Panc1 (cell line): ENCODE data around the gene NSUN2. TPM values are rescaled to one million over a fixed set of nuclear protein-coding genes. Genes with fewer than 3 reads are reported as not detected.

ENCODE experiments used
- ATAC-seq: fragments of 200-7000 bp; cut with Tn5 transposase; 2 replicates; pipeline ENCODE4 v1.9.1; 2020; ENCODE audit warnings: mild to moderate bottlenecking, moderate library complexity
- BruUV-seq: library from RNA; stranded (reverse); fragments of 400-500 nt; replicated peaks from 2 replicates; lab custom pipeline; 2021; lab: Mats Ljungman, UMichigan
- CTCF ChIA-PET: fragments of 300-600 bp; sonication (Branson Sonifier 250); formaldehyde crosslinking; loops from one replicate; lab custom pipeline; 2022; ENCODE audit warnings: antibody characterized with exemption; lab: Charles Lee
- POLR2A ChIA-PET: fragments of 300-600 bp; sonication (Branson Sonifier 250); formaldehyde crosslinking; loops from one replicate; lab custom pipeline; 2022; ENCODE audit warnings: antibody characterized with exemption; lab: Charles Lee
- DNase-seq: peaks from one replicate; pipeline ENCODE4 v3.0.0-alpha.2; 2010; ENCODE audit warnings: low read depth, low spot score
- H3K27ac ChIP-seq: 2 replicates; pipeline ENCODE4 v1.5.1; 2011; ENCODE audit warnings: mild to moderate bottlenecking, low read length, inconsistent platforms
- H3K27me3 ChIP-seq: fragments of 200-500 bp; sonication (Bioruptor generic); 2 replicates; pipeline ENCODE4 v1.6.0; 2014; ENCODE audit warnings: low read length, inconsistent platforms; ENCODE audit not compliant: control insufficient read depth, insufficient read depth
- H3K36me3 ChIP-seq: fragments of 200-500 bp; sonication (Bioruptor generic); 2 replicates; pipeline ENCODE4 v1.5.1; 2014; ENCODE audit warnings: inconsistent platforms, mild to moderate bottlenecking, low read length, moderate library complexity; ENCODE audit not compliant: control insufficient read depth, insufficient read depth
- H3K4me1 ChIP-seq: 2 replicates; pipeline ENCODE4 v1.5.1; 2011; ENCODE audit warnings: inconsistent platforms, mild to moderate bottlenecking, low read length, moderate library complexity; ENCODE audit not compliant: control insufficient read depth, insufficient read depth
- H3K4me3 ChIP-seq, 2 experiments: 2 replicates each; pipeline ENCODE4 v1.5.1; 2011 to 2012; ENCODE audit warnings: low read depth in 2 of 2, low read length in 2 of 2, mild to moderate bottlenecking in 2 of 2, inconsistent platforms in 1 of 2, moderate library complexity in 1 of 2
- H3K9me3 ChIP-seq: fragments of 200-500 bp; sonication (Bioruptor generic); 2 replicates; pipeline ENCODE4 v1.5.1; 2014; ENCODE audit warnings: low read depth, mild to moderate bottlenecking, inconsistent platforms, low read length, moderate library complexity; ENCODE audit not compliant: control insufficient read depth, insufficient read depth
- POLR2AphosphoS5 ChIP-seq: IDR thresholded peaks from 2 replicates; pipeline ENCODE4 v1.6.1; 2012; ENCODE audit warnings: mild to moderate bottlenecking, low read depth, low read length, moderate library complexity
- REST ChIP-seq, 2 experiments: IDR thresholded peaks; 2 replicates each; pipeline ENCODE4 v1.6.1; 2011 to 2012; ENCODE audit warnings: low read depth in 2 of 2, control low read depth in 1 of 2, low read length in 1 of 2, mild to moderate bottlenecking in 1 of 2, moderate library complexity in 1 of 2; ENCODE audit not compliant: insufficient read depth in 1 of 2
- SIN3A ChIP-seq: IDR thresholded peaks from 2 replicates; pipeline ENCODE4 v1.6.1; 2012; ENCODE audit warnings: low read depth, mild to moderate bottlenecking, low read length, moderate library complexity, borderline replicate concordance; ENCODE audit not compliant: insufficient read depth
- TCF7L2 ChIP-seq: IDR thresholded peaks from 2 replicates; pipeline ENCODE4 v1.6.1; 2011; ENCODE audit warnings: mild to moderate bottlenecking, low read depth, low read length, inconsistent platforms
- in situ Hi-C: cut with HindIII; loops from 2 replicates; pipeline ENCODE4 v1.10.0; 2016; ENCODE audit warnings: low sequenced_read_pairs, low pct_unique_long_range_greater_than_20kb
- intact Hi-C: fragments of 100-400 bp; cut with micrococcal nuclease; formaldehyde crosslinking; loops from one replicate; pipeline ENCODE4 v1.10.0; 2022; ENCODE audit not compliant: unreplicated experiment
- total RNA-seq: library from RNA; stranded (reverse); gene quantifications from one replicate; pipeline ENCODE4 v1.2.1, GENCODE V29; 2021; ENCODE audit not compliant: unreplicated experiment
- TF ChIP-seq, protein P1 (sequence below): fragments of 450-650 bp; IDR thresholded peaks from 2 replicates; pipeline ENCODE4 v1.5.1; 2017; ENCODE audit warnings: mild to moderate bottlenecking

Gene NSUN2
- total RNA-seq, 1 experiment from 2014 or later: 125 TPM

DNA sequence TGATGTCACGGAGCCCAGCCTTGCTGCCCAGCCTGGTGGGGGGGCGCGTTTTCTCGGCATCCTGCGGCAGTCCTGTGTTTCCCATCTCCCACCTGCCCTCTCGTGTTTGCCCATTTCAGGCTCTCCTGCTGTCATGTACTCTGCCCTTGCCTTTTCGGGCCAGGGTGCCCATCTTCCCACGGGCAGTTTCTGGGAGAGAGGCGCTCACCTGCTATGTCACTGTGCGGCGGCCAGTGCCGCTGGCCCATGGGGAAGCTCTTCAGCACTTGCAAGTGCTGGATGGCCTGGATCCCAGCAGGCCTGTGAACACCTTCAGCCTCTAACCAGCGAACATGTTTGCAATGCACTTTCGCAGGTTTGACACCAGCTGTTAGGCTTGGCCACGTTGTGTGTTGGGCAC is 33.9 kb upstream of the NSUN2 start:
- H3K27ac ChIP-seq: no peak overlapping the region
- no peaks in the 10 kb centered on the region for H3K36me3 ChIP-seq
- no peak overlapping the region for H3K4me3 ChIP-seq
- in situ Hi-C loops (no loop called here), intact Hi-C loops (no loop called here)
- ATAC-seq (no peak), DNase-seq (no peak)
- ChIA-PET POLR2A (no interaction called here), CTCF (no interaction called here)
- no peaks in the 10 kb centered on the region for H3K4me1 ChIP-seq
- no peaks in the 10 kb centered on the region for H3K9me3 ChIP-seq
- H3K27me3 ChIP-seq: no peaks in the 10 kb centered on the region
- no TSS peak for BruUV-seq
- no peak for TF ChIP-seq REST (IDR thresholded peaks at IDR 0.05; ENCODE audit: insufficient read depth in 1 of 2, low read depth in 2 of 2, low read length in 1 of 2)
- no peak for TF ChIP-seq POLR2AphosphoS5
- TF ChIP-seq, protein P1, sequence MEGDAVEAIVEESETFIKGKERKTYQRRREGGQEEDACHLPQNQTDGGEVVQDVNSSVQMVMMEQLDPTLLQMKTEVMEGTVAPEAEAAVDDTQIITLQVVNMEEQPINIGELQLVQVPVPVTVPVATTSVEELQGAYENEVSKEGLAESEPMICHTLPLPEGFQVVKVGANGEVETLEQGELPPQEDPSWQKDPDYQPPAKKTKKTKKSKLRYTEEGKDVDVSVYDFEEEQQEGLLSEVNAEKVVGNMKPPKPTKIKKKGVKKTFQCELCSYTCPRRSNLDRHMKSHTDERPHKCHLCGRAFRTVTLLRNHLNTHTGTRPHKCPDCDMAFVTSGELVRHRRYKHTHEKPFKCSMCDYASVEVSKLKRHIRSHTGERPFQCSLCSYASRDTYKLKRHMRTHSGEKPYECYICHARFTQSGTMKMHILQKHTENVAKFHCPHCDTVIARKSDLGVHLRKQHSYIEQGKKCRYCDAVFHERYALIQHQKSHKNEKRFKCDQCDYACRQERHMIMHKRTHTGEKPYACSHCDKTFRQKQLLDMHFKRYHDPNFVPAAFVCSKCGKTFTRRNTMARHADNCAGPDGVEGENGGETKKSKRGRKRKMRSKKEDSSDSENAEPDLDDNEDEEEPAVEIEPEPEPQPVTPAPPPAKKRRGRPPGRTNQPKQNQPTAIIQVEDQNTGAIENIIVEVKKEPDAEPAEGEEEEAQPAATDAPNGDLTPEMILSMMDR: no peak
- no peak for TF ChIP-seq SIN3A
- no peak for TF ChIP-seq TCF7L2

DNA sequence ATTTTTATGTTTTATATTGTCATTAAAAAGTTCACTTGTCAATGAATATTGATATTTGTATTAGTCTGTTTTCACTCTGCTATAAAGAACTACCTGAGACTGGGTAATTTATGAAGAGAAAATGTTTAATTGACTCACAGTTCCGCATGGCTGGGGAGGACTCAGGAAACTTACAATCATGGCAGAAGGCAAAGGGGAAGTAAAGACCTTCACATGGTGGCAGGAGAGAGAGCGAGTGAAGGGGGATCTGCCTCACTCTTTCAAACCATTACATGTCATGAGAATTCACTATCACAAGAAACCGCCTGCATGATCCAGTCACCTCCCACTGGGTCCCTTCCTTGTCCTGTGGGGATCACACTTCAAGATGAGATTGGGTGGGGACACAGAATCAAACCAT is 27.8 kb upstream of the NSUN2 start:
- no TSS peak for BruUV-seq
- in situ Hi-C loops (no loop called here), intact Hi-C loops (no loop called here)
- ChIA-PET POLR2A (no interaction called here), CTCF (no interaction called here)
- Histone ChIP-seq H3K4me3 (no peak overlapping the region), H3K36me3 (peaks cover 9% of the 10 kb centered on the region), H3K4me1 (no peaks in the 10 kb centered on the region), H3K27ac (no peak overlapping the region), H3K9me3 (no peaks in the 10 kb centered on the region), H3K27me3 (no peaks in the 10 kb centered on the region)
- DNase-seq (no peak), ATAC-seq (no peak)
- TF ChIP-seq POLR2AphosphoS5: no peak
- no peak for TF ChIP-seq SIN3A
- no peak for TF ChIP-seq TCF7L2
- TF ChIP-seq REST (IDR thresholded peaks at IDR 0.05; ENCODE audit: insufficient read depth in 1 of 2, low read depth in 2 of 2, low read length in 1 of 2): no peak
